NCI-H146 treated with DMSO at 0.1 percent for 48 hours (cell line): ENCODE data around the gene TNFAIP1.
A peak's percentile ranks its signal among the peaks of the same experiment; 100 is the strongest.
"Not testable (repeated sequence)": the region's sequence is repeated elsewhere in the genome, so short reads cannot be mapped to it uniquely, and the experiment has no call there.

ENCODE experiments used
- DNase-seq: peaks from one replicate; lab custom pipeline; 2025; ENCODE audit not compliant: unreplicated experiment; lab: John Stamatoyannopoulos, UW

Gene TNFAIP1

DNA sequence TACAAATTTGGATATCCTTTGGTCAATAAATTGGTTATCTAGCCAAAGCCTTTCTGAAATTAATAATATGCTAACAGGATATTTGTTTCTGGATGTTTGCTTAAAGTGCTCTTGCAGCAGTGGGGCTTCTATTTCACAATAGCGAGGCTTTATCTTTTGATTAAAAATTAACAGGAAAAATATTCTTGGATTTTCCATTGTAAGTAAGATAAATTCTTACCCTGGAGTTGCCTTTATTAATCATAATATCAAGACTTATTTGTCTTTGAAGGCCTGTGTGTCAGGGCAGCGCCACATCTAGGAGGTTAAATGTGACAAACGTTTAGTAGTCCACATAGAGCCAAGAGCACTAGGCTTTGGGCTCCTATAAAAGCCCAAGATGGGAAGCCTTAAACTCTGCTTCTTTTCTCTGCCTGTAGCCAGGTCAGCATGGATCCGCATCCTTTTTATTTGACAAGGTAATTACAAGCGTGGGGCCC is 11.3 kb upstream of the TNFAIP1 start:
- DNase-seq, result no peak

DNA sequence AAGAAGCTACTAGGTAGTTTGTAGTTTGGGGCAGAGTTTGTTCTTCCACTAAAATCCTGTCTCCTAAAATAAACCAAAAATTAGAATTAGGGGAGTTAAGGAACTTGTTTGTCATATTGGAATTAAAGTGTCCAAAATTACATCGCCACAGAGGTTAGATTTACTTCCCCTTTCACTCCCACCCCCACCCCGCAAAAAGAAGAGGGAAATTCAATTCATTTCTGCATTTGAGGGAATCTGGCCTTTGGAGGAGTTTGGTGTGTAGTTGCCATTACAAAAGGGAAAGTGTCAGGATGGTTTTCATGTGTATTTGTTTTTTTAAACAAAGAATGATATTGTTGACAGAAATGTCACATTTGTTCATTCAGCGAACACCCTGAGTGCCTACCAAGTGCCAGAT is 10.8 kb upstream of the TNFAIP1 start:
- no peak for DNase-seq

DNA sequence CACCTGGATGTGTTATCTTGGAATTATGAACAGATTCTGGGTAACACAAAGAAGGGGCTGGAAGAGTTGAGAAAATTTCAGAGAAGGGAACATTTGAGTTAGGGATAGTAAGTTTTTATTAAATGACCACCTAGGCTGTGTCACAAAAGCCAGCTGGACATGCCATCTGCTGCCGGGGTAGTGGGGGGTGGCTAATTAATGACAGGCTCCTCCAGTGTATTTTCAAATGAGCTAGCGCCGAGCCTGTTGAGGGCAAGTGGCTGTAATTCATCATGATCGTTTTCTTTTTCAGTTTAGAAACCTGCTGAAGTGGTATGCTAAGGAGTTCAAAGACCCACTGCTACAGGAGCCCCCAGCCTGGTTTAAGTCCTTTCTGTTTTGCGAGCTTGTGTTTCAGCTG is 10.3 kb upstream of the TNFAIP1 start:
- no peak for DNase-seq

DNA sequence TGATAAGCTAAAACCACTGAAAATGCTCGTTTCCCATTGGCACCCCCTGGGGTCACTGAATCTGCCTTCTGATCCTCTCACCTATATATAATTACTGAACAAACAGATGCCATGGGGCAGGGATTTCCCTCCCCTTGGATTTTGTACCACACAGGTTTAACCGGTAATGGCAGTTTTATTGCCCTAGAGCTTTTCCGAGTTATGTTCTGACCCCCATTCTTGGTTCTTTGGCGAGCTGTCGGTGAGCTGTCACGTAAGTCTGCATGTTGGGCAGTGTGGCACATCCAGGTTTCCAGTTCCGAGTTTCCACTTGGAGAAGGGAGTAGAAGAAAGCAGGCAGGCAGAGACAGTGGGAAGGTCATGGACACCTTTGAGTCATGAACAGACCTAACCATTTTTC is 9.4 kb upstream of the TNFAIP1 start:
- DNase-seq, result peak; percentile 9

DNA sequence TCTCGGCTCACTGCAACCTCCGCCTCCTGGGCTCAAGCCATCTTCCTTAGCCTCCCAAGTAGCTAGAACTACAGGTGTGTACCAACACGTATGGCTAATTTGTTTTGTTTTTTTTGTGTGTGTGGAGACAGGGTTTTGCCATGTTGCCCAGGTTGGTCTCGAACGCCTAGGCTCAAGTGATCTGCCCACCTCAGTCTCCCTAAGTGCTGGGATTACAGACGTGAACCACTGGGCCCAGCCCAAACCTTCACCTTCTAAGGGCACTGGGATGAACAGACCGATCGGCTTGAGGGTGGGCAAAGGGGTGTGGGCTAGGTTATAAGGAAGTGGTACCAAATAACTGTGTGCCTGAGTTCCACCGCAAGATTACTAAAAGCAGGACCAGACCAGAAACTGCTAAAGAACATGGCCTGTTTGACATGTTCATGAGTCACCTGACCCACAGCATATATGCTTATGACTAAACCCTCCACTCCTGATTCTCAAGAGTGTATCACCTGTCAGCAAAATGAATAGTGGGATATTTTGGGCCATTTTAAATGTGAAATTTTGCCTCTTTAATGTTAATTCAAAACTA is 8.4 kb upstream of the TNFAIP1 start:
- DNase-seq, result no peak

DNA sequence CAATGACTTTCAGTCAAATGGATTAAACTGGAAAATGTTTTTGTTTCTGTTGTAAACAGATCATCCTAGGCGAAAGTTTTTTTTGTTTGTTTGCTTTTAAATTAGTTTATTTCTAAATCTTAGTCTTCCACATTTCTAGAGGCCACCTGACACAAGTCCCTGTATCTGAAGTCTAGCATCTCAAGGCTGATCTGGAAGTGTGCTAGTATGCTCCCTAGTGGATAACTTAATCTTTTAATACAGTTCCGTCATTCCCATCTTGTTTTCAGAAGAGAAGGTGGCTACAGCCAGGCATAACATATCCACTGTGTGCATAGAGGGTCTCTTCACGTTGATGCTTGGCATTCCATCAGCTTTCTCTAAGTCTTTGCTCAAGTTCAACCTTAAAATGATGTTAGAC is 7.9 kb upstream of the TNFAIP1 start:
- no peak for DNase-seq

DNA sequence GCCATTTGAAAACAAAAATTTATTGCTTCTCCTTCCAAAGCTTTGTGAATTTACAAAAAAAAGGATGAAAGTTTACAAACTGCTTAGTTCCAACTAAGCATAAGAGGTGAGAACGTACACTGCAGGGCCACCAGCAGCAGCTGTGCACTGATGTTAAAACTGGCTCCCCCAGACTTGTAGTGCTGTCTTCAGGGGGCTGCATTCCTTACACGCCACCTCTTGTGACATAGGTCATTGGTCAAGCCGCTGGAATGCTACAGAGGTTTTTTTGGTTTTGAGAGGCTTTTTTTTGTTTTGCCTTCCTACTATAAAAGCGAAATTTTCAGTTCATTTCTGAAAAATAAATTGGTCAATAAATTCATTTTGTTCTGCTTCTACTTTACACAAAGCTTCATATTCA is 7.2 kb upstream of the TNFAIP1 start:
- DNase-seq, result no peak

DNA sequence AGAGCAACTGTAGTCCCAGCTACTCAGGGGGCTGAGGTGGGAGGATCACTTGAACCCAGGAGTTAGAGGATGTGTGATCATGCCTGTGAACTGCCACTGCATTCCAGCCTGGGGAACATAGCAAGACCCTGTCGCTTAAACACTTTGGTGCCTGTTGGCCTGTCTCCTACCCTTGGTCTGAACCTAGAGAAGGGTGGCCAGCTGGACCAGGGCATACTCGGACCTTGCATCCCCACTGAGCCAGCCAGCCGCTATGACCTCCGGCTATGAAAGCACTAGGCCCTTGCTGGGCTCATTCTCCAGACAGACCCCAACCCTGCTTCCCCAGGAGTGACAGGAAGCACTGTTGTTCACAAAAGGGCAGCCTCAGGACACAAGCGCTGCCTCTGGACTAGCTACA is 4.9 kb upstream of the TNFAIP1 start:
- DNase-seq, result no peak

DNA sequence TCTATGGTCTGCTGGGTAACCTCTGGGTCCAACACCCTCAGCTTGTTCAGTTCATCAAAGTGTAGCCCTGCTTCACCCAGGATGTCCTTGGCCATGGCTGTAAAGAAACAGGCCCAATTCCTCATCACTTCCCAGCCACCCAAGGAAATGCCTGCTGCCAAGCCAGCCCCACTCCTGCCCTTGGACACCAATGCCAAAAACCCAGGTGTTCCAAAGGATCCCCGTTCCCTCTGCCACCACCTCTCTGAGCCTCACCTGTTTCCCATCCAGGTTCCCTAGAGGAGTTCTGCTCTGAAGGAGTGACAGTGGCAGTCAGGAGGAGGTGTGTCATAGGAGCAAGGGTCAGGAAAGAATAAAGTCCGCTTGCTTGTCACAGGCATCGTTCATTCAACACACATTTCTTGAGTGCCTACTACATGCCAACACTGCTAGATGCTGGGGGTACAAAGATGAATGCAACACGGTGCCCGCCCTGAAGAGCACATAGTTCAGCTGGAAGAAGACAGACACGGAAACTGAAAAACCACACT is 3.6 kb upstream of the TNFAIP1 start:
- DNase-seq, result no peak

DNA sequence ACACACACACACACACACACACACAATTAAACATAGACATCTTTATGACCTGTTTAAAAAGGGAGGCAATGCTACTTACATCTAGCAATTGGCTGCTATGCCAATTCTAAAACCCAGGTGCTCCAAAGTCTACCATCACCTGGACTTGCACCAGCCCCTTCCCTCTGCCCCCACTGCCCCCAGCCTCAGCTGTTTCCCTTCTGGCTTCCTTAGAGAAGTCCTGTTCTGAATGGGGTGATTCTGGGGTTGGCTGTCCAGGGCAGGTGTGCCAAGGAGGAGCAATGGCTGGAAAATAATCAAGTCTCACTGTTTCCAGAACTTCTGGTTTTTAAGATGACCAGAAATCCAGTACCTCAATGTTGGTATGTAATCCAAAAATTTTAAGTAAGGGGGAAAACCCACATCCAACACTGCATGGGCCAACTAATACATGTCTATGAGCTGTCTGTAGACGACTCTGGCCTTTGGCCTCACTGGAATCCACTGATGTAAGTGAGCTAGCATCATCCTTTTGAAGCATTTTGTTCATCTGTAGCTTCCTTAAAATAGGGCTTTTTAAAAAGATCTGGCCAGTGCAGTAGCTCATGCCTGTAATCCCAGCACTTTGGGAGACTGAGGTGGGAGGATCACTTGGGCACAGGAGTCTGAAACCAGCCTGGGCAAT is 2.3 kb upstream of the TNFAIP1 start:
- DNase-seq, result no peak

DNA sequence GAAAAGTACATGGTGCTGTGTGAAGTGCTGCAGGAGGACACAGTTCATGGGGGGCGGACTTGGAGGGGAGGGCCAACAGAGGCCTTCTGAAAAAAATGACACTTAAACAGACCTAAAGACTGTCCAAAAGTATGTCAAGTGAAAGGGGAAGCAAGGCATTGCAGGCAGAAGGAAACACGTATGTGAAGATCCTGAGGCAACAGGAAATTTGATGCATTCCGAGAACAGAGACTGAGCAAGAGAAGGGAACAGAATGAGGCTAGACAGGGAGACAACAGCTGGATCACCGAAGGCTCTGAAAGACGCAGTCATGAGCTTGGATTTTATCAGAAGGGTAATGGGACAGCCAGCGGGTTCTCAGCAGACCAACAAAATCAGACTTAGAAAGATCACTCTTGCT is 1.4 kb upstream of the TNFAIP1 start:
- DNase-seq, result no peak

DNA sequence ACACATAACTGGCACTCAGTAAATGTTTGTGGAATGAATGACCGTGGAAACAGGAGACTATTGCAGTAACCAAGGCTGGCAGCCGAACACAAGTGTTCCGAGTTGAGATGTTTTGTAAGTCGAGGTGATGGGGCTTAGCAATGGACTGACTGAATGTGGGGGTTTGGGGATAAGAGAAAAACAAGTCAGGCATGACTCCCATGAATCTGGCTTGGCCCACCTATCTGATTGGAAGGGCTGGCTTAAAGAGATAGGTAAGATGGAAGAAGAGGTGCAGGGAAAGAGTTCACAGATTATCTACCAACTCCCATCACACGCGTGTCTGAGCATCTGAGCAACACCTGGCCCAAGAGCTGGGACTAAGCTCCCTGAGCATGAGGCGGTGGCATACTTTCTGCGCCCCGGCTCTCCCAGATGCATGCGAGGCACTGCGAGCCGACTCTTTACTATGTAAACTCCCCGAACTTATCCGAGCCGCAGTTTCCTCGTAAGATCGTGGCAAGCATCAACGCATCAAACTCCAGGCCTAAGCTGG is 828 bp upstream of the TNFAIP1 start:
- DNase-seq, result no peak

DNA sequence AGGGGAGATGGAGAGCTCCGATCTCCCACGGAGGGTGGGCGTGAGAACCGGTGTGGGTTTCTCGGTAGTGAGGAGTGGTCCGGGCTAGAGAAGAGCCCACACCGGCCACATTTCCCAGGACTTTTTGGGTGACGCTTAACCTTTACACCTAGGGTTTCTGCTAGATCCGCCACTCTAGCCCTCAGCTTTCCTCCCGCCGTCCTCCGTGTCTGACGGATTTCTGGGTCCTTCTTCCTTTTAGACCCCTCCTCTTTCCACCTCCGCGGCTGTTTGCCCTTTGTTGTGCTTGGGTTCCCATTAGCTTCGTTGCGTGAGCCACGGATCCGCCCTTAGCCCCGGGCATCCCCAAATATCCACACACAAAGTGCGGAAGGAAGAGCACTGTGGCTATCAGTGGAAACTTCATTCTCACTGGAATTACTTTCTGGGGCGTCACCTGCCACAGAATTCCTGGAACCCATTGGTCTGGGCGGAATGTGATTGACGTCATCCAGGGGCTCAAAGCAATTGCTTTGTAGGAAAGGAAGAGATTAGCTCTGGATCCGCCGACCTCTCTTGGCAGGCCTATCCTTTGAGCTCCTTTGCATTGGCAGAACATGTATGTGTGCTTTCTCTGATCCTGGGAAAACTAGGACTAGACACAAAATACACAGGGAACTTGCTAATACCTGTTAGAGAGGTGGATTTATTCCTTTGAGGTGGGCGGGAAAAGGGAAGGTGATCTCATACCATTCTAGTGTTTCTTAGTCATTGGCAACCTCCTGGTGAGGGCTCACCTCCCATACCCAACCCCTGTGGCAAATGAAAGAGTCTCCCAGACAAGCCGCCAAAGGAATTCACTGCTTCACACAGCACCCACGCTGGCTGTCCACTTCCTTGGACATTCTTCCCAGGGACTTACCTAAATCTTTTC is 654 bp downstream of the TNFAIP1 start:
- peak; percentile 60 for DNase-seq

DNA sequence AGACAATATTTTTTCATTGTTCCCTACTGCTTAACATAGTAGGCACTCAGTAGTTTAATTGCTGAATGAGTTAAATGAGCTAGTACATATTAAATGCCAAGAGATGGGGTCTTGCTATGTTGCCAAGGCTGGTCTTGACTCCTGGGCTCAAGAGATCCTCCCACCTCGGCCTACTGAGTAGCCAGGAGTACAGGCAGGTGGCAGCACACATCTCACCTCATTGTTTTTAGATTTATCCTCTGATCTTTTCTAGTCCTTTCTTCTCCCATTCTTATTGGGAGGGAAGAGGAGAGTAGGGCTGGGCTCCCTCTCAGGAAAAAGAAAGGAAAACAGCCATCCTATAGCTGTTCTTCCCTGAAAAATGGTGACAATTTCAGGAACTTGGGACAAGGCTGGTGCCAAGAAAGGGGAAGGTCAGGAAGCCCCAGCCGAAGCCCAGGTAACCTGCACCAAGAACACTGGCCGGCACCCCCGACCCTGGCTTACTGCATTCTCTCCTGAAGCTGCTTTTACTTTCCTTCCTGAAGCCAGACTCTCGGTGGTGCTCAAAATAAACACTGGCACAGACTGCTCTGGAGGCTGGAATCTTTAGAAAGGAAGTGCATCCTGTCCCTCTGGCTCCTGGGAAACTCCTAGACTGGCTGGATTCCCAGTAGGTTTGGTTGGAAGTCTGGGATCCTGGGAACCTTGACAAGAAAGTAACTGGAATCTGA is 2.7 kb downstream of the TNFAIP1 start:
- DNase-seq, result no peak

DNA sequence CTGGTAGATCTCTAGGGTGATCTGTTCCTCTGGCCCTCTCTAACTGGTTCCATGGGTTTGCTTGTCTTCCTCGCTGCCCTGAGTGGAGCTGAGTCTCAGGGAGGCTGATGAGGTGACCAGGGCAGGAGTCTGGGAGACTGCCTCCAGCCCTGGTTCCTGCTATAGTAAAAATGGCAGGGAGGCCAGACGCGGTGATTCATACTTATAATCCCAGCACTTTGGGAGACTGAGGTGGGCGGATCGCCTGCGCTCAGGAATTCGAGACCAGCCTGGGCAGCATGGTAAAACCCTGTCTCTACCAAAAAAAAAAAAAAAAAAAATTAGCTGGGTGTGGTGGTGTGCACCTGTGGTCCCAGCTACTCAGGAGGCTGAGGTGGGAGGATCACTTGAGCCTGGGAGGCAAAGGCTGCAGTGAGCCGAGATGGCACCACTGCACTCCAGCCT is 3.2 kb downstream of the TNFAIP1 start:
- DNase-seq, result not testable (repeated sequence)

DNA sequence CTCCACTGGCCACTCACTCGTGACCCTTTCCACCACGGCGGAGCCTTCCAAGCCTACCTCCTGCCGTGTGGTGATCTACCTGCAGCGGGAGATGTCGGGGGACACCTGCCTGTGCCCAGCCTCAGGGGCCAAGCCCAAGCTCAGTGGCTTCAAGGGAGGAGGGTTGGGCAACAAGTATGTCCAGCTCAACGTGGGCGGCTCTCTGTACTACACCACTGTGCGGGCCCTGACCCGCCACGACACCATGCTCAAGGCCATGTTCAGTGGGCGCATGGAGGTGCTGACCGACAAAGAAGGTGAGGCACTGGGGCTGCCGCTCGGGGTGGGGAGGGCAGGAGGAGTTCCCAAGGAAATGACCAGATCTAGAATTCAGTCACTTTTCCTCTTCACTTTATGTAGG is 3.9 kb downstream of the TNFAIP1 start:
- DNase-seq, result no peak

DNA sequence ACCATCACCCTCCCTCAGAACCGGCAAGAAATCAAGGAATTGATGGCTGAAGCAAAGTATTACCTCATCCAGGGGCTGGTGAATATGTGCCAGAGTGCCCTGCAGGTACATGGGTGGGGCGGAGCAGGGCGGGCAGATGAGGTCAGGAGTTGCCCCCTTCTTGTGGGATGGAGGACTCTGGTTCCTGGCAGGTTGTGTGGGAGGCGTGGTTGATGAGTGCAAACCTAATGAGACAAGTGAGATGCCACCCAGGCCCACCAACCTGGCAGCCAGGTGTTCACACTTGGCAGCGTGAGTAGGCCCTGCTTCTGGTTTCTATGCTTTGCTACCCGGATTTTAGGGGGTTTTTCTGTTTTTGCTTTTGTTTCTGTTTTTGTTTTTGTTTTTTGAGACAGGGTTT is 4.8 kb downstream of the TNFAIP1 start:
- no peak for DNase-seq

DNA sequence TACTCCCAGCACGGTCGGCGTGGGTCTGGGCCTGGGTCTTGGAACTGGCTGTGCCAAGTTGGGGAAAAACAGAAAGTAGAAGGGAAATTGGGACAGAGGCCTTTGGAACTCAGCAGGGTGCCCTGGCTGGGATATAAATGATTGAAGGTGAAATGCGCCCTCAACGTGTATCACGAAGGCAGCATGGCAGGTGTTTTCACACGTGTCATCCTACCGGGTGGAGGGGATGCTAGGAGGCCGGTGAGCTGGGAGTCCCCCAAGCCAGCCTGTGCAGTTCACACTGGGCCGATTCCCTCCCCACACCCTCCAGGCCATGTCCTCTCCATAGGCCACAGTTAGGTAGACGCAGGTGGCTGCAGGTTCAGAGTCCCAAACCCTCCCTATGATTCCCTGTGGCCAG is 6.0 kb downstream of the TNFAIP1 start:
- DNase-seq, result no peak

DNA sequence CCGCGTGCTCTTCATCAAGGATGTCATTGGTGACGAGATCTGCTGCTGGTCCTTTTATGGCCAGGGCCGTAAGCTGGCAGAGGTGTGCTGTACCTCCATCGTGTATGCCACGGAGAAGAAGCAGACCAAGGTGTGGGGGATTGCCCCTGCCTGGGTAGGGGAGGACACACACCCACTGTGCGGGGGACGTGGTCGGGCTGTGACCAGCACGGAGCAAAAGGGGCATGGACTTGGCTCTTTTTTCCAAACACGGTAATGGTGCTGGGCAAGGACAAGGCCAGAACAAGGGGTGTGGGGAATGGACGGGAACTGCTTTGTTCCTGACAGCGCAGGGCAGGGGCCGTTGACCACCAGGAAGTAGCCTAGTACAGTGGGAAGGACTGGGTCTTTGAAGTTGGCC is 6.8 kb downstream of the TNFAIP1 start:
- DNase-seq, result no peak

DNA sequence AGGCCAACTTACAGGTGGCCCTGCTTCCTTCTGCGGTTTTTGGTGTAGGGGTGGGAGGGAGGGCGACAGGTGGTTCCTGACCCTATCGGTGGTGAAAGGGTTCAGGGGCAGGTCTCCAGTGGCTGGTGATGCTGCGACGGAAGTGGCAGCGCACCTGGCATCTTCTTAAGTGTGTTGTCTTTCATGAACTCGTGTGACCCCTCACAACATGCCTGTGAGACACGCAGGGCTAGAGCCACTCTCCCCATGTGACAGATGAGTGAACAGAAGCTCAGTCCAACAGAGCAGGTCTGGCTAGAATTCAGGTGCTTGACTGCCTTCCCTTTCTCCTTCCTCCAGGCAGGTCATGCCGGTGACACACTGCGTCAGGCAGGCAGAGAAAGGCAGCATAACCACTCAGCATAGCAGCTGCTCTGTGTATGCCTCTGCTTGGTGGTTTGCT is 8.0 kb downstream of the TNFAIP1 start:
- no peak for DNase-seq

DNA sequence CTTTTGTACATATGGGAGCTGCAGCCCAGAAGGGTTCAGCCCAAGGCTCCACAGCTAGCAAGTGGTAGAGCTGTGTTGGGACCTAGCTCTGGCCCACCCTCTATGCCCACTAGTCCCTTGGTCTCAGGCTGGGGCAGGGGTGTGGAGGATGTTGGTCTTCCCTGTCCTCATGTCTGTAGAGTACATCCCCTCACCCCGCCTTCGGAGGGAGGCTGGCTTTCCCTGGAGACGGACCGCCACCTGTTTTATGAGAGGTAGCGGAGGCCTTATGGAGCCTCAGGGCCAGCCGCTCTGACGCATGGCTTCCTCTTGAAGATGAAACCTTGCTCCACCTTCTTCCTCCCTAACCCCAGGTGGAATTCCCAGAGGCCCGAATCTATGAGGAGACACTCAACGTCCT is 8.4 kb downstream of the TNFAIP1 start:
- DNase-seq, result no peak
